Hepatocyte (in vitro differentiated cells): ENCODE results near the gene PLSCR1. TPM values are rescaled to one million over a fixed set of nuclear protein-coding genes. Genes with fewer than 3 reads are reported as not detected.

Source experiments
- DNase-seq: peaks from one replicate; pipeline ENCODE4 v3.0.0-alpha.2; 2016; ENCODE audit warnings: low spot score
- H2AFZ ChIP-seq: fragments of 200-600 bp; sonication (generic); 2 replicates; pipeline ENCODE4 v1.6.0; 2016; ENCODE audit warnings: antibody characterized with exemption, mild to moderate bottlenecking
- H3K27ac ChIP-seq: fragments of 200-600 bp; sonication (generic); 2 replicates; pipeline ENCODE4 v1.5.1; 2016; ENCODE audit warnings: mild to moderate bottlenecking
- H3K27me3 ChIP-seq: fragments of 200-600 bp; sonication (generic); 2 replicates; pipeline ENCODE4 v1.6.1; 2016
- H3K36me3 ChIP-seq: fragments of 200-600 bp; sonication (generic); replicated peaks from 2 replicates; pipeline ENCODE4 v1.5.1; 2016; ENCODE audit warnings: low read depth; ENCODE audit not compliant: insufficient read depth
- H3K4me1 ChIP-seq: fragments of 200-600 bp; sonication (generic); 2 replicates; pipeline ENCODE4 v1.5.1; 2016; ENCODE audit warnings: mild to moderate bottlenecking, moderate library complexity; ENCODE audit not compliant: insufficient read depth
- H3K4me2 ChIP-seq: fragments of 200-600 bp; sonication (generic); 2 replicates; pipeline ENCODE4 v1.6.0; 2016
- H3K4me3 ChIP-seq: fragments of 200-600 bp; sonication (generic); 2 replicates; pipeline ENCODE4 v1.5.1; 2016; ENCODE audit warnings: mild to moderate bottlenecking
- H3K79me2 ChIP-seq: fragments of 200-600 bp; sonication (generic); 2 replicates; pipeline ENCODE4 v1.6.0; 2017; ENCODE audit warnings: mild to moderate bottlenecking
- H3K9me2 ChIP-seq: fragments of 200-600 bp; sonication (generic); replicated peaks from 2 replicates; pipeline ENCODE4 v1.6.0; 2017; ENCODE audit warnings: mild to moderate bottlenecking; ENCODE audit not compliant: insufficient read depth
- H3K9me3 ChIP-seq: fragments of 200-600 bp; sonication (generic); 2 replicates; pipeline ENCODE4 v1.5.1; 2016; ENCODE audit warnings: low read depth, mild to moderate bottlenecking
- H4K20me1 ChIP-seq: fragments of 200-600 bp; sonication (generic); 2 replicates; pipeline ENCODE4 v1.6.0; 2016; ENCODE audit warnings: mild to moderate bottlenecking; ENCODE audit not compliant: insufficient read depth, poor library complexity, severe bottlenecking
- CTCF ChIP-seq: fragments of 200-600 bp; sonication (generic); IDR thresholded peaks from 2 replicates; pipeline ENCODE4 v1.5.1; 2016; ENCODE audit warnings: antibody characterized with exemption, mild to moderate bottlenecking; ENCODE audit not compliant: poor library complexity
- EZH2 ChIP-seq: fragments of 200-600 bp; sonication (generic); IDR thresholded peaks from 2 replicates; pipeline ENCODE4 v1.6.1; 2016; ENCODE audit warnings: antibody characterized with exemption, mild to moderate bottlenecking, borderline replicate concordance
- EZH2phosphoT487 ChIP-seq: fragments of 200-600 bp; sonication (generic); IDR thresholded peaks from one replicate; pipeline ENCODE4 v1.6.1; 2018; ENCODE audit warnings: antibody characterized with exemption, mild to moderate bottlenecking, low read depth, moderate library complexity; ENCODE audit not compliant: unreplicated experiment, severe bottlenecking
- WGBS: methylation state at CpG from one replicate; pipeline ENCODE4 v1.1.6; 2016; ENCODE audit warnings: low lambda C conversion rate; ENCODE audit errors: missing lambda C conversion rate; 5-methylcytosine and 5-hydroxymethylcytosine counted together
- polyA plus RNA-seq: library from polyadenylated mRNA; unstranded; fragments of >200 nt; fragmentation: Nextera tagmentation; extraction: Ambion mirVana; gene quantifications from 2 replicates; pipeline ENCODE4 v1.2.1, GENCODE V29; 2016
- total RNA-seq: library from RNA; depleted of rRNA; stranded (reverse); fragments of >200 nt; gene quantifications from 2 replicates; pipeline ENCODE4 v1.2.3, GENCODE V29; 2014

The PLSCR1 gene
- total and polyA plus RNA-seq, 2 experiments from 2014 or later = 44.9 to 72.6 TPM

- no peaks in the 10 kb centered on the region for H3K27me3 ChIP-seq
- no peak overlapping the region for H3K4me3 ChIP-seq
- no peaks in the 10 kb centered on the region for H3K9me2 ChIP-seq
- H3K4me1 ChIP-seq = no peaks in the 10 kb centered on the region
- no peak overlapping the region for H2AFZ ChIP-seq
- no peak for DNase-seq
- 71% methylated on average over 3 of the region's 3 CpGs for WGBS
- H3K27ac ChIP-seq = no peak overlapping the region
- no peaks in the 10 kb centered on the region for H3K79me2 ChIP-seq
- no peak for TF ChIP-seq EZH2phosphoT487
- TF ChIP-seq EZH2 = no peak
- no peak for TF ChIP-seq CTCF
- H3K9me3 ChIP-seq = no peaks in the 10 kb centered on the region
- H4K20me1 ChIP-seq = no peaks in the 10 kb centered on the region
- no peak overlapping the region for H3K4me2 ChIP-seq
- H3K36me3 ChIP-seq = no peaks in the 10 kb centered on the region
Measured at GRCh38 chr3:146569314-146569713, 24.9 kb upstream of the PLSCR1 start.

GRCh38 chr3:146566138-146566537 lies 21.7 kb upstream of the PLSCR1 start:
- no peaks in the 10 kb centered on the region for H3K9me2 ChIP-seq
- no peaks in the 10 kb centered on the region for H3K79me2 ChIP-seq
- no peaks in the 10 kb centered on the region for H3K9me3 ChIP-seq
- no peaks in the 10 kb centered on the region for H3K36me3 ChIP-seq
- no peak overlapping the region for H3K27ac ChIP-seq
- H3K4me2 ChIP-seq = no peak overlapping the region
- H4K20me1 ChIP-seq = no peaks in the 10 kb centered on the region
- DNase-seq = no peak
- no peak overlapping the region for H3K4me3 ChIP-seq
- TF ChIP-seq EZH2phosphoT487 (no peak), EZH2 (no peak), CTCF (no peak)
- H2AFZ ChIP-seq = no peak overlapping the region
- no peaks in the 10 kb centered on the region for H3K27me3 ChIP-seq
- no peaks in the 10 kb centered on the region for H3K4me1 ChIP-seq

- H3K27ac ChIP-seq = no peak overlapping the region
- H3K9me3 ChIP-seq = no peaks in the 10 kb centered on the region
- no peaks in the 10 kb centered on the region for H3K27me3 ChIP-seq
- no peak overlapping the region for H2AFZ ChIP-seq
- 100% methylated on average over 1 of the region's 1 CpG for WGBS
- no peaks in the 10 kb centered on the region for H3K9me2 ChIP-seq
- TF ChIP-seq CTCF (no peak), EZH2phosphoT487 (no peak), EZH2 (no peak)
- H3K36me3 ChIP-seq = no peaks in the 10 kb centered on the region
- no peak overlapping the region for H3K4me2 ChIP-seq
- H4K20me1 ChIP-seq = no peaks in the 10 kb centered on the region
- no peaks in the 10 kb centered on the region for H3K79me2 ChIP-seq
- no peak for DNase-seq
- no peak overlapping the region for H3K4me3 ChIP-seq
- H3K4me1 ChIP-seq = no peaks in the 10 kb centered on the region
Measured at GRCh38 chr3:146561879-146562278, 17.5 kb upstream of the PLSCR1 start.

- H2AFZ ChIP-seq = no peak overlapping the region
- no peaks in the 10 kb centered on the region for H3K36me3 ChIP-seq
- H4K20me1 ChIP-seq = no peaks in the 10 kb centered on the region
- no peak overlapping the region for H3K4me3 ChIP-seq
- WGBS = 85% methylated on average over 1 of the region's 1 CpG
- DNase-seq = no peak
- no peaks in the 10 kb centered on the region for H3K27me3 ChIP-seq
- no peak overlapping the region for H3K4me2 ChIP-seq
- no peaks in the 10 kb centered on the region for H3K79me2 ChIP-seq
- no peaks in the 10 kb centered on the region for H3K9me3 ChIP-seq
- no peaks in the 10 kb centered on the region for H3K9me2 ChIP-seq
- no peak overlapping the region for H3K27ac ChIP-seq
- H3K4me1 ChIP-seq = no peaks in the 10 kb centered on the region
- TF ChIP-seq EZH2phosphoT487 (no peak), EZH2 (no peak), CTCF (no peak)
Measured at GRCh38 chr3:146561463-146561862, 17.1 kb upstream of the PLSCR1 start.
